ENCODE data around the gene PSMC6.

Gene PSMC6

GRCh38 chr14:52706724-52707706, at the start of gene PSMC6:
Gene PSMC6, plus strand, starts transcription at chr14:52707200. Its CDS starts 20 bp downstream, at chr14:52707220.
- peak; percentile 91 for DNase-seq

- DNase-seq, result no peak
Observed at GRCh38 chr14:52660325-52660724, 46.7 kb upstream of the PSMC6 start.

- DNase-seq, result no peak
Observed at GRCh38 chr14:52660832-52661231, 46.2 kb upstream of the PSMC6 start.

- DNase-seq, result no peak
Observed at GRCh38 chr14:52661314-52661713, 45.7 kb upstream of the PSMC6 start.

- DNase-seq, result no peak
Observed at GRCh38 chr14:52663850-52664249, 43.1 kb upstream of the PSMC6 start.

- DNase-seq, result peak; percentile 21
Observed at GRCh38 chr14:52678591-52678990, 28.4 kb upstream of the PSMC6 start.

GRCh38 chr14:52683985-52684520, 22.9 kb upstream of the PSMC6 start:
- DNase-seq, result no peak

- no peak for DNase-seq
Observed at GRCh38 chr14:52686176-52686575, 20.8 kb upstream of the PSMC6 start.

- DNase-seq, result no peak
Observed at GRCh38 chr14:52690983-52691760, 15.8 kb upstream of the PSMC6 start.

- DNase-seq, result peak; percentile 33
Observed at GRCh38 chr14:52692248-52692962, 14.6 kb upstream of the PSMC6 start.

- DNase-seq, result no peak
Observed at GRCh38 chr14:52693036-52693435, 14.0 kb upstream of the PSMC6 start.

GRCh38 chr14:52693532-52693931, 13.5 kb upstream of the PSMC6 start:
- no peak for DNase-seq

- DNase-seq, result peak; percentile 75
Observed at GRCh38 chr14:52694761-52695480, 12.1 kb upstream of the PSMC6 start.

GRCh38 chr14:52695481-52696091, 11.4 kb upstream of the PSMC6 start, which contains the start of gene ERO1A:
Gene ERO1A, minus strand, starts transcription at chr14:52695558. Its CDS starts 77 bp downstream, at chr14:52695481.
- DNase-seq, result peak; percentile 49

GRCh38 chr14:52700701-52701172, 6.3 kb upstream of the PSMC6 start:
- DNase-seq, result no peak

- DNase-seq, result no peak
Observed at GRCh38 chr14:52701223-52701622, 5.8 kb upstream of the PSMC6 start.

GRCh38 chr14:52703225-52703624, 3.8 kb upstream of the PSMC6 start:
- no peak for DNase-seq

- no peak for DNase-seq
Observed at GRCh38 chr14:52703664-52704063, 3.3 kb upstream of the PSMC6 start.

- peak; percentile 75 for DNase-seq
Observed at GRCh38 chr14:52706286-52706685, 714 bp upstream of the PSMC6 start.

- DNase-seq, result no peak
Observed at GRCh38 chr14:52711666-52712065, 4.7 kb downstream of the PSMC6 start.

GRCh38 chr14:52716155-52716554, 9.2 kb downstream of the PSMC6 start:
- no peak for DNase-seq

Data from CD4-positive, alpha-beta T cell treated with Interleukin-4 for 4 hours (primary cell).